GM23248 (cell line): ENCODE results near the gene WARS2.

Experiments
- EZH2 ChIP-seq: fragments of 200-600 bp; sonication (generic); IDR thresholded peaks from 2 replicates; pipeline ENCODE4 v1.6.1; 2018; ENCODE audit warnings: antibody characterized with exemption, mild to moderate bottlenecking; ENCODE audit not compliant: insufficient read depth, poor library complexity, severe bottlenecking
- EZH2phosphoT487 ChIP-seq: fragments of 200-600 bp; sonication (generic); IDR thresholded peaks from 2 replicates; pipeline ENCODE4 v1.6.1; 2018; ENCODE audit warnings: antibody characterized with exemption, moderate library complexity, mild to moderate bottlenecking, low read depth; ENCODE audit not compliant: insufficient read depth

DNA sequence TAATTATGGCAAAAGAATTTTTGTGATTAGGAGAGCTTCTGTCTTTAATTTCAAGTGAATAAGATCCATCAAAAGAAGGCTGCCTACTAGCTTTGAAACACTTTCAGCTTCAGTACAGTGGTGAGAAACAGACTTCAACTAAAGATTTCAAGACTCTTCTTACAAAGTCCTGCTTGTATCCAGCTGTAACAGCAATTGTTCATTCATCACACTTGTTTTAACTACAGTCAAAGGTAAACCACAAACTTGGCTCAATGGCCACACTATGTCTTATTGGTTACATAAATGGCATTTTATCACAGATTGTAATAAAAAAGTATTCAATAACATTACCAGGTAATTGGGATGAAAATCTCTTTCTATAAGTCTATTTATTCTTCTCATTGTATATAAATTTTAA is 59.2 kb downstream of the WARS2 start:
- TF ChIP-seq EZH2 (no peak), EZH2phosphoT487 (no peak)
